Stimulated activated CD4-positive, alpha-beta T cell treated with anti-CD3 and anti-CD28 coated beads, Interleukin-2, amount 100 ng/mL, for 48 hours (primary cell): ENCODE data around the gene TMF1.

Experiments used
- DNase-seq, 2 donors: peaks; one replicate each; pipeline ENCODE4 v3.0.0-alpha.2; 2020

TMF1 gene

GRCh38 chr3:69080233-69080920 is 28.2 kb upstream of the TMF1 start, which contains the start of gene UBA3:
UBA3 (minus strand) TSS chr3:69080365; CDS start chr3:69080353, 12 bp downstream.
- peak; percentile 88 to 91 for DNase-seq

DNA sequence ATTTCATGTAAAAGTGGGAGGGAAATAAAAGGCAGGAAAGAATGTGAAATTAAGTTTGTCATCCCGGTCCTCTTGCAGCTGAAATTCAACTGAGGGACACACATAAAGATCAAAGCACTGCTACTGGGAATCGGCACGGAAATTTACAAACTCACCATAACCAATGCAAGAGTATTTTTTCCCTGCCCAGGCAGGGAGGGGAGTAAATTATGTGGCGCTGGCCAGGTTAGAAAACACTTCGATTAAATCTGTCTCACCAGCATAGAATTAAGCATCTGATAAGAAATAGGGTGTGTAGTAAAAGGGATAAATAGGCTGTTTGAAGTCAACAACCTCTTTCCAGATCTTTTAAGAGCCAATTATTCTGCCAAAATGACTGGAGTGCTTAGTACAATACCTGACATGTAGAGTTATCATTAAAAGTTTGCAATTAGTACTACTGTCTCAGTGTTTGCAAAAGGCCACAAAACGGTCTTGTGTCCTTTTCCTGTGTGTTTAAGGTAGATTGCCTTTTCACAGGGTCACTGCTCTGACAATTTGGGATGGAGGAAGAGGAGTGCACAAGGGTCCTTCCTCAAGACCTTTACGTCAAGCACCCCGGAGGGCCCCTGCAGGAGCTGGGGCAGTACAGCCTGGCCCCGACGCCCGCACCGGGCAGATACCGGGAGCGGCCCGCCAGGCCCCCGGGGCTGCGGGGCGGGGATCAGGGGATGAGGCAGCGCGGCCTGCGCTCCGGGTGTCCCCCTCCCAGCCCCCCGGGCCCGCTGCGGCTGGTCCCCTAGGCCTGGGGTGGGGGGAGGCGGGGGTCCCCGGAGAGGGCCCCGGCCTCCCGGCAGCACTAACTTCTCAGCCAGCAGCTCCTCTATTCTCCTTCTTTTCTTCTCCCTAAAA is 27.4 kb upstream of the TMF1 start:
- DNase-seq: no peak

- DNase-seq: no peak
Measured at GRCh38 chr3:69072928-69073327, 20.8 kb upstream of the TMF1 start.

DNA sequence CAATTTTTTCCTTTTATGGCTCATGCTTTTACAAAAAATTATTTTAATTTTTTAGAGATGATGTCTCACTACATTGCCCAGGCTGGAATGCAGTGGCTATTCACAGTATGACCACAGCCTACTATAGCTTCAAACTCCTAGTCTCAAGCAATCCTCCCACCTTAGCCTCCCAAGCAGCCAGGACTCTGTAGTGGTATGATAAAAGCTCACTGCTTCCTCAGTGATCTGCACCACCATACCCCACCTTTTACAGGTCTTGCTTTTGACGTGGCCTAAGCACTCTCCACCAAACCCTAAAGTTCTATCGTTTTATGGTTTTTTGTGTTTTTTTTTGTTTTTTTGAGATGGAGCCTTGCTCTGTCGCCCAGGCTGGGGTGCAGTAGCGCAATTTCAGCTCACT is 14.0 kb upstream of the TMF1 start:
- DNase-seq: no peak

- no peak for DNase-seq
Measured at GRCh38 chr3:69065318-69065964, 13.3 kb upstream of the TMF1 start.

GRCh38 chr3:69063636-69064035 is 11.5 kb upstream of the TMF1 start:
- DNase-seq: no peak

GRCh38 chr3:69059688-69060087 is 7.6 kb upstream of the TMF1 start:
- DNase-seq: no peak

GRCh38 chr3:69058947-69059224 is 6.8 kb upstream of the TMF1 start:
- no peak for DNase-seq

DNA sequence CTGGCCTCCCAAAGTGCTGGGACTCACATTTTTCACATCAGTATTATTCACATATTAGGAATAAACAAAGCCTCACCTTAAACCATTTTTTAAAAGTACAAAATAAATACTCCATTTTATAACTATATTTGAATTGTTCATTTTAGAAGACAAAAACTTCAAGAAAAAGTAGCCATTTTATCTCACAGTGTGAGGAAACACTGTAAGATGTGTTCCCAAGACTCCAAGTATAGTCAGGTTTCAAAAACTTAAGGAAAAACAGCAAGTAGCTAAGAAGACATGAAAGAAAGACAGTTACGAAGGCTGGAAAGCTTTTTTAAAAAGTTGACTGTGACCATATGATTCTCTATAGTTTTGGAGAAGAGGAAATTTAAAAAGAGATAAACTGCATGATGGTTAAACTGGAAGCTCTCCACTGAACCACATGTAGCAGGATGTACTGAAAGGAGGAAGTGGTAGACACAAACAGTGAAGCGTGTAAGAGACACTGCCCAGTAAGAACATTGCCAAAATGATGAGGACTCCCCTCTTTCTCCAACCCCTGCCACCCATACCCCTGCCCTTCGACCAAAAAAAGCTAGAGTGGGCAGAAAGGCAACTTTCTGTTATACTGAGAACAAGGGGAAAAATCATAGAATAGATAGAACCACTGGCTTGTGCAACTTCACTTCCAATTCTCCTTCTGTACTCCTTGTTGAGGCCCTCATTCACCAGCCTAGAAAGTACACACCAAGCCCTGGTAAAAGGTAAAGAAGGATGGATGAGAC is 6.2 kb upstream of the TMF1 start:
- no peak for DNase-seq

DNA sequence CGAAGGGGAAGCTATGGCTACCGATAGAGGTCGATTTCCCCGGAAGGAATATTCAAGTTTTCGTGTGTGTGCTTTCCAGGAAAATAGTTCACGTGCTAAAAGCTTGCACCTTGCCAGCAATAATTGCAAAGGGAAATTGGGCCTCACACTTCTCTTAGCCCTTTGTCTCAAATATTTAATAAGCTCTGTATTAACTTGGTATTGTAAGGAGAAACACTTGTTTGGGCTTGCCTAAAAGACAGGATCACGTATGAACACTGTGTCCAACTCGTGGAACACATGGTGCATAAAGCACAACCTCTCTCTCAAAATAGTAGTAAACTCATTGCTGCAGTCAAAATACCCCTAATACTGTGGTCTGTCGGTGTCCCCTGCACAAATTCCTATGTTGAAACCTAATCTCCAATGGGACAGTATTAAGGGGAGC is 352 bp upstream of the TMF1 start:
- DNase-seq: no peak

GRCh38 chr3:69048990-69049389 is 3.1 kb downstream of the TMF1 start:
- DNase-seq: no peak

- no peak for DNase-seq
Measured at GRCh38 chr3:69044608-69045007, 7.5 kb downstream of the TMF1 start.

DNA sequence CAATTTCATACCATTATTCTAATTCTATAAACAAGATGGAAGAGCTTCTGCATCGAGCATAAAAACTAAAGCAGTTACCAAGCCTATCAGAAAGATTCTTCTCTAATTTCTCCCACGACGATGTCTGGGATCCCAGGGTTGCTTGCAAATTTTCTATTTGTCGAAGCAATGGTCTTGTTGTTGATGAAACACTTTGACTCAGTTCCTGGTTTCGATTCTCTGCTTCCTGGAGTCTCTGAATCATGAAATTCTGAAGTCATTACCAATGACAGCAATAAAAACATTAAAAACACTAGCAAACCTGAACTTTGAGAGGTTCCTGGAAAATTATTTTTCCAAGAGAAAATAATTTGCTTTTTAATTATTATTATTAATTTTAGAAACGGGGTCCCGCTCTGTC is 18.7 kb downstream of the TMF1 start:
- no peak for DNase-seq

DNA sequence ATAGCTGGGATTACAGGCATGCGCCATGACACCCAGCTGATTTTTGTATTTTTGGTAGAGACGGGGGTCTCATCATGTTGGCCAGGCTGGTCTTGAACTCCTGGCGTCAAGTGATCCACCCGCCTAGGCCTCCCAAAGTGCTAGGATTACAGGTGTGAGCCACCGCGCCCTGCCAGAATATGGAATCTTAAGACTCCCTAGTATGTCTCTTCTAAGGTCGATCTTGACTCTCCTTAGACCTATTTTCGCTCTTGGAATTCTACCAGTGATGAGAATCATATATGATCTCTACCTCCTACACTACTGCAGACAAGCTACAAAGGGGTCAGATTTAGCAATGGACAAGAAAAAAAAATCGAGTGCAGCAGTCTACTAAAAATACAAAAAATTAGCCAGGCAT is 19.4 kb downstream of the TMF1 start:
- DNase-seq: no peak

GRCh38 chr3:69032142-69032541 is 20.0 kb downstream of the TMF1 start:
- no peak for DNase-seq

DNA sequence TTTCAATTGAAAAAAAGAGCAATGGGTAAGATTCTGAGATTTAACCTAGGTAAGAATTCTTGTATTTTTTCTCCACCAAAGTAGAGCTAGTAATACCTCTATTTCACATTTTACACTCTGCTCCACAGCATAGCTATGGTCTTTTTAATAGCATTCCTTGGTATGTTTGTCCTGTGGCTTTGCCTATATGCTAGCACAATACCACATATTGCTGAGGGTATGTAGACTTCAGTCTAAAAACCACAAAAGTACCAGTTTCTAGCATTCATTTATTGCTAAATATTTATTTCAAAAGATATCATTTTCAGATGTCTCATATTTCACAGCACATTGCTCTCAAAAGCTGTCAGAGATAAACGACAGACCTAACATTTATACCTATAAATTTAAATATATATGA is 20.5 kb downstream of the TMF1 start:
- DNase-seq: no peak

DNA sequence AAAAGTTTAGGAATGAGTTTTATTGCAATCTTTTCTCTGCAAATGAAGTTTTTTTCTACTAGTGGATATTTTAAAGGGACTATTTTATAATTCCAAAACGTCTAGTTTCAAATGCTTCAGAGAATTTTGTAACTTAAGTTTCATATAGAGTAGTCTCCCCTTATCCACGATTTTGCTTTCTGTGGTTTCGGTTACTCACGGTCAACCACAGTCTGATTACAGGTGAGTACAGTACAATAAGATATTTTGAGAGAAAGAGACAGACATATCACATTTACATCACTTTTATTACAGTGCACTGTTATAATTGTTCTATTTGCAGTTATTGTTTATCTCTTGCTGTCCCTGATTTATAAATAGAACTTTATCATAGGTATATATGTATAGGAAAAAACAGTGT is 31.3 kb downstream of the TMF1 start:
- no peak for DNase-seq

- no peak for DNase-seq
Measured at GRCh38 chr3:69020424-69020823, 31.7 kb downstream of the TMF1 start.

DNA sequence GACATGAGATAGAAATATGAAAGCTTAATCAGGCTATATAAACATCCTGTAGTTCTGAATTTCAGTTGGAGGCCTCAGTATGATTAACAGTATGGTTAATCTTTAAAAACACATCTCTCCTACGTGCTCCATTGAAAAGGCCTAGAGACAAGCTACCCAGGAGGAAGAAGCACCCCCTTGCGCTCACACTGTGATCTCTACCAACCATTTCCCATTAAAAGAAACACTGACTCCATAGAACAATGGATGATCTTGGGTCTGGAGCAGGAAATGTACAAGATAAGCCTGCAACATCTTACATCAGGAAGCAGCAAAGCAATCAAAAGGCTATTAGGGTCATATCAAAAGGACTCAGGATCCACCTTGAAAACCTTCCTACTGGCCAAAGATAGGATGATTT is 35.2 kb downstream of the TMF1 start:
- no peak for DNase-seq

GRCh38 chr3:69016102-69016501 is 36.0 kb downstream of the TMF1 start:
- no peak for DNase-seq

- no peak for DNase-seq
Measured at GRCh38 chr3:69014022-69014580, 38.0 kb downstream of the TMF1 start.

DNA sequence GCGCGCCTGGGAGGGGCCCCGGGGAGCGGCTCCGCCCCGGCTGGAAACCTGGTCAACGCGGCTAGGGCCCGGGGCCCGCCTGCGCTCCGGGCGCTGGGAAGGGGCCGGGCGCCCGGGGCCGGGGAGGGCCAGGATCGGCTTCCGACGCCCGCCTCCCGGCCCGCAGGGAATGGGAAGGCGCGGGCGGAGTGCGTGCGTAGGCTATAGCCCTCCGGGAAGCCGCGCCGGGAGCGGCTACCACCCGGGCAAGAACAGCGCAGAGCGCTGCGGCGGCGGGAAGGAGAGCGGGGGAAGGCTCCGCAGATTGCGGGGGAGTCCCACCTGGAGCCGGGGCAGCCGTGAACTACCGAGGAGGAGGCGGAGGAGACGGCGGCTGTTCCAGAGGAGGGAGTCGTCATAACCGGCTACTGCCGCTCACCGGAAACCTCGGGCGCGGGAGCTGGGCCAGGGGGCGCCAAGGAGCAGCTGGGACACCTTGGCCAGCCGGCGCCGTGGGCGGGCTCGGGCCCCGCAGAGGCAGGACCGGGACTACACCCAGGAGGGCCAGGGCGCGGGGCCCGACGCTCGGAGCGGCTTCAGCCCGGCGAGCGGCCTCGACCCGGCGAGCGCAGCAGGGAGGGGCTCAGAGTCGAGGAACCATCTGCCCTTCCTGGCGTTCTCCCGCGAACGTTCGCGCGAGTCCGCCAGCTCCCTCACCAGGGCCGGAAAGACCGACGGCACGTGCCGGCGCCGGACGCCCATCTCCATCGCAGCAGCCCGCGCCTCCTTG is 38.7 kb downstream of the TMF1 start, which contains the start of gene EOGT:
Gene EOGT, minus strand, starts transcription at position 432 of the 769 bp plus-strand sequence. CDS start 3,838 bp downstream, outside the sequence.
- DNase-seq: peak; percentile 70 to 78
